SKM-1 (cell line): Measurements from ENCODE around the gene CDK4.
"Not testable (repeated sequence)": the region's sequence is repeated elsewhere in the genome, so short reads cannot be mapped to it uniquely, and the experiment has no call there.

Experiments used
- DNase-seq: peaks from one replicate; lab custom pipeline; 2025; ENCODE audit not compliant: unreplicated experiment; lab: John Stamatoyannopoulos, UW

Gene CDK4

GRCh38 chr12:57751788-57752667 is at the start of gene CDK4:
CDK4 (minus strand) TSS chr12:57752310; CDS start chr12:57751717, 593 bp downstream.
- DNase-seq, result peak; percentile 86

- no peak for DNase-seq
Observed at GRCh38 chr12:57800965-57801364, 48.9 kb upstream of the CDK4 start.

GRCh38 chr12:57797933-57798332 is 45.8 kb upstream of the CDK4 start:
- peak; percentile 3 for DNase-seq

GRCh38 chr12:57796996-57797395 is 44.9 kb upstream of the CDK4 start:
- DNase-seq, result no peak

GRCh38 chr12:57795354-57795753 is 43.2 kb upstream of the CDK4 start:
- no peak for DNase-seq

- no peak for DNase-seq
Observed at GRCh38 chr12:57793920-57794319, 41.8 kb upstream of the CDK4 start.

DNA sequence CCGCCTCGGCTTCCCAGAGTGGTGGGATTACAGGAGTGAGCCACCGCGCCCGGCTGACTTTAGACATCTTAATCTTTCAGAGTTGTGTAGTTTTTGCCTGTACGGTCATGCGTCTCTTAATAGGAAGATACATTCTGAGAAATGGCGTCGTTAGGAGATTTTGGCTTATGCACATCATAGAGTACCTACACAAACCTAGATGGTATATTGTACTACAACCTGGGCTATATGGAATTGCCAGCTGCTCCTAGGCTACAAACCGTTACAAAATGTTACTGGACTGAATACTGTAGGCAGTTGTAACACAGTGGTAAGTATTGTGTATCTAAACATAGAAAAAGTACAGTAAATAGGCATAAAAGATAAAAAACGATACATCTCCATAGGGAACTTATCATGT is 31.8 kb upstream of the CDK4 start:
- DNase-seq, result no peak

- DNase-seq, result no peak
Observed at GRCh38 chr12:57783466-57783801, 31.3 kb upstream of the CDK4 start.

DNA sequence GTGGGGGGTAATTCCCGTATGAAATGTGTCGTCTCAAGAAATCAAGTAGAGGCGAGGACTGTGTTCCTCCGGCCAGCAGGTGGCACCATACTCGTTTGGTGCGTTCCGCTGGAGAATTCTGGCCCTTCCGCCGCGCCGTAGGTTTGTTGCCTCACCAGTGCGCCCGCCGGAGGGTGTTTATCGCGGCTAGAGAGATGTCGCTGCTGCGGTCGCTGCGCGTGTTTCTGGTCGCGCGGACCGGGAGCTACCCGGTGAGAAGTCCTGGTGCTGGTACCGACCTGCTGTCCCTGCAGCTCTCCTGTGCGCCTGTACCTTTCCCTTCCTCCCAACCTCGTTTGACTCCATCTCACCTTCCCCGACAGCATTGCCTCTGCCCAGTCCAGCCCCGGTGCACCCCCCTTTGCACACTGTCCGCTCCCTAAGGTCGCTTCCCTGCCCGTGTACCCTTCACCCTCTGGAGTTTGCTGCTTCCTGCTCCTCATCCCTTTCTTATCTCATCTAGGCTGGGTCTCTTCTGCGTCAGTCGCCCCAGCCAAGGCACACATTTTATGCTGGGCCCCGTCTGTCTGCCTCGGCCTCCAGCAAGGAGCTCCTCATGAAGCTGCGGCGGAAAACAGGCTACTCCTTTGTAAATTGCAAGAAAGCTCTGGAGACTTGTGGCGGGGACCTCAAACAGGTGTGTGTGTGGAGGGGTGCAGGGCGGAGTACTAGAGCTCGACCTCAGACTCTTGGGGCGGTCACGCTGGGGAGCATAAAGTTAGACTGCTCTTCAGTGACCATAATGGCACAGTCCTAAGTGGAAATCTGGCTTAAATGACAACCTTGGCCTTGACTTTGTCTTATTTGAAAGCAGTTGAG is 30.7 kb upstream of the CDK4 start, which contains the start of gene TSFM:
Gene TSFM (plus strand): TSS at position 180 of the 858 bp plus-strand sequence. CDS start 15 bp downstream, at position 195.
- peak; percentile 48 for DNase-seq

- DNase-seq, result no peak
Observed at GRCh38 chr12:57782243-57782607, 30.1 kb upstream of the CDK4 start.

DNA sequence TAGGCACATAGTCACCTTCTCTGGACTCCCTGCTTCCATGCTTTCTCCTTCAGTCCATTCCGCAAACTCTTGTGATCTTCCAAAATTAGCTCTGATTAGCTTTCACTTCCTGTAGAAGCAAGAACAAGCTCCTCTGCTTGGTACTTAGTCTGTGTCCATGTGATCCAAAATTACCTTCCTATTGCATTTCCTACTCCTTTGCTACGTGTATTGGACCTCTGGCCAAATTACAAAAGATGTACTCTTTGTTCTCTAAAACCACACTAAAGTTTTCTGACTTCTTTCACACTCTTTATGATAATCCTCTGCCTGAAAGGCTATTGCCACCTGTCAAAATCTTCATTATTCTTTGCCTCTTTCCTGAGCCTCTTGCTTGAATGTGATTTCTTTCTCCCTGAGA is 29.7 kb upstream of the CDK4 start:
- DNase-seq, result no peak

DNA sequence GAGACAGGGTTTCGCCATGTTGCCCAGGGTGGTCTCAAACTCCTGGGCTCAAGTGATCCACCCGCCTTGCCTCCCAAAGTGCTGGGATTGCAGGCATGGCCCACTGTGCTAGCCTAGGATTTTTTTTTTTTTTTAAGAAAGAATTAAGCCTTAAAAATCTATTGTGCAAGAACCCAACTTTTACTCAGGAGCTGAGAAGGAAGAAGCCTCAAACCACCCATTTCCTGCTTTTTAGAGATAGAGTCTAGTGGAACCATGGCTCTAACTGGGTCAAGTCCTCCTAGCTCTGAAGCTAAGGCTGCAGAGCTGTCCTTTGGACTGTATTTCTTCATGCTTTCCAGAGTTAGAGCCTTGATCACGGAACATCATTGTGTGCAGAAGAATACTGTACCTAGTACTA is 29.1 kb upstream of the CDK4 start:
- no peak for DNase-seq

- no peak for DNase-seq
Observed at GRCh38 chr12:57780284-57780897, 28.3 kb upstream of the CDK4 start.

GRCh38 chr12:57779736-57780135 is 27.6 kb upstream of the CDK4 start:
- DNase-seq, result no peak

DNA sequence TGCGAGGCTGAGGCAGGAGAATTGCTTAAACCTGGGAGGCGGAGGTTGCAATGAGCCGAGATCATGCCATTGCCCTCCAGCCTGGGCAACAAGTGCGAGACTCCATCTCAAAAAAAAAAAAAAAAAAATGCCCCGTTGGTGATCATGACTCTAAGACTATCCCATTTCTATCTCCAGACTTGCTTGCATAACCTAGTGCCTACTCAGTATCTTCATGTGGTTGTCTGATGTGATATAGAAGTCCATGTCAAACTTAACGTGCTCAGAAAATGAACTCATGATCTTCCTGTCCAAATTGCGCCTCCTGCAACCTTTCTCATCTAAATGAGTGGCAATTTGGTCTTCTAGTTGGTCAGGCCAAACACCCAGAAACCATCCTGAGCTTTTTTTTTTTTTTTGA is 25.8 kb upstream of the CDK4 start:
- no peak for DNase-seq

GRCh38 chr12:57777367-57777766 is 25.3 kb upstream of the CDK4 start:
- no peak for DNase-seq

DNA sequence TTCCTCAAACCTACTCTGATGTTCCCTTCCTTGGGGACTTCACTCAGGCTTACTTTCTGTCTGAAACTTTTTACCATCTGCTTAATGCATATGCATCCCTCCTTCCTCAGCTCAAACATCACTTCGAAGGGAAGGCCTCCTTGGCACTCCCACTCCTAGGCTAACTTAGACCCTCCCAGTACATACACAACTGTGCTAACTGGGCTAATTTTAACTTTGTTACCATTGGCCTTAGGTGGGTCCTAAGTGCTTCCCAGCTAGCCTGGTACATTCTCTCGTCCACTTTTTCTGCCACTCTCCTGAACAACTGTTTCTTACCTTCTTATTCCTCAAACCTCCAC is 24.1 kb upstream of the CDK4 start:
- DNase-seq, result no peak

GRCh38 chr12:57775563-57776246 is 23.6 kb upstream of the CDK4 start:
- peak; percentile 57 for DNase-seq

GRCh38 chr12:57775044-57775443 is 22.9 kb upstream of the CDK4 start:
- DNase-seq, result no peak

- not testable (repeated sequence) for DNase-seq
Observed at GRCh38 chr12:57774634-57775033, 22.5 kb upstream of the CDK4 start.
